Dermis blood vessel endothelial cell (primary cell): ENCODE results near the gene SOX6. TPM values are rescaled to one million over a fixed set of nuclear protein-coding genes. Genes with fewer than 3 reads are reported as not detected.
A peak's percentile ranks its signal among the peaks of the same experiment; 100 is the strongest.

ENCODE experiments used
- DNase-seq: peaks from one replicate; pipeline ENCODE4 v3.0.0; 2010
- total RNA-seq: library from RNA; depleted of rRNA; stranded (reverse); fragments of >200 nt; gene quantifications from 2 replicates; pipeline ENCODE4 v1.2.3, GENCODE V29; 2014

Gene SOX6
- total RNA-seq, 1 donor from 2014 or later: under 0.01 TPM

GRCh38 chr11:15985127-15985859, 371.1 kb downstream of the SOX6 start:
- DNase-seq: no peak

- DNase-seq: no peak
Measured at GRCh38 chr11:15981292-15981691, 375.1 kb downstream of the SOX6 start.

DNA sequence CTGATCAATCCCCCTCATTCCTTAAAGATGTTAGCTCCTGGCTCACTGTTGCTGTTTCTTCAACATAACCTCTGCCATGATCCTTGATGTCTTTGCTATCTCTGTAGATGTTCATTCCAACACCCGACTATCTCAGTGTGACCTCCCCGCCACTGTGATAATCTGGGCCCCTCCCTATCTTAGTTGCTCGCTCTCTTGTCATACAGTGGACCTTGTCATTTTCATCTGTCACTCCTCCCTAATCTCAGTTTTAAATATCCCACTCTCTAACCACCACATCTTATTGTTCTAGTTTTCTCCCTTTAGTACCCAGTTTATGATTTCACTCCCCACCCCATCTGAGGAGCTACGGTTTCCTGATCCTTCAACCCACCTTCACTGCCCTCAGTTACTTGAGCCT, 379.2 kb downstream of the SOX6 start:
- DNase-seq: no peak

- DNase-seq: no peak
Measured at GRCh38 chr11:15976433-15977045, 379.8 kb downstream of the SOX6 start.

DNA sequence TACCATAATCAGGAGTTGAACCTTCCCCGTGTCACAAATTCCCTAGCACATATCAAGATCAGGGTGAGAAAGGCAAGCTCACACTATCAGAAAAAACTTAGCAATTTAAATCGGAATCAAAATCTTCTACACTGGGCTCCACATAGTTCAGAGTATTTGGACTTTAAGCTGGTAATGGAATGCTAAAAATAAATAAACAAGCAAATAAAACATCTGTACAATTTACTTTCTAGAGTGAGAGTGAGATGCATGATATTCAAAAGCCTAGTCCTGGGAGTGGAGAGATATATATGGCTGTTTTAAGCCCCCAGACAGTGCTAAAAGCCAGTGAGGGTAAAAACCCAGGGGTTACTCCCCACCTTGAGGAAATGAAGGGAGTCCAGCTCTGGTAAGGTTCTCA, 380.6 kb downstream of the SOX6 start:
- DNase-seq: no peak

DNA sequence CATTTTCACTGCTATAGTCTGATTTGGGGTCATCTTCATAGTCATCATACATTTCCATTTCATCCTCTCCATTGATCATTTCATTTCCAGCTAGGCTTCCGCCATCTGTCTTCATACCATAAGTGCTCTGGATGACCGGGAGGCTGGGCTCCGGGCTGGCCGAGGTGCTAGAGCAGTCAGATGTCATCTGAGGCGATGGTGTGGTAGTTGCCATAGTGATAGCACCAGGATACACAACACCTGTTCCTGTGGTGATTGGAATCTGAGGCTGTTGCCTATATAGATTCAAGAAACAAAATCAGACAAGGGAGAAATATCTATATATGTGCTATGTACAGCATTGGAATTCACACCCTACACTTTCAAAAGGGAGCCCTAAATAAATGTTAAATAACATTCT, 383.5 kb downstream of the SOX6 start:
- no peak for DNase-seq

DNA sequence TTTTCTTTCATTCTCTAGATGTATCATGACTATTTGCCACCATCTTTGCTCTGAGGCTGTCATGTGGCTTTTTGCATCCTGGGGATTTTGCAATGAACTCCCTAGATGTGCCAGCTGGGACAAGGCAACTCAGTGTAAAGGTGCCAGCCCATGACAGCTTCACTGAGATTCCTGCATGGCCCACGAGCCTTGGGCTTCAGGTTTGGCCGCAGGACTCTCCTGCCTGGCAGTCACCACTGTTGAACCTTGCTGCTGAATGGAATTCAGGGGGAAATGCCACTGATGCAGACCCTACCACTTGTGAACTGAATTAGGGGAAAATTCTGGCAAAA, 385.2 kb downstream of the SOX6 start:
- DNase-seq: no peak

DNA sequence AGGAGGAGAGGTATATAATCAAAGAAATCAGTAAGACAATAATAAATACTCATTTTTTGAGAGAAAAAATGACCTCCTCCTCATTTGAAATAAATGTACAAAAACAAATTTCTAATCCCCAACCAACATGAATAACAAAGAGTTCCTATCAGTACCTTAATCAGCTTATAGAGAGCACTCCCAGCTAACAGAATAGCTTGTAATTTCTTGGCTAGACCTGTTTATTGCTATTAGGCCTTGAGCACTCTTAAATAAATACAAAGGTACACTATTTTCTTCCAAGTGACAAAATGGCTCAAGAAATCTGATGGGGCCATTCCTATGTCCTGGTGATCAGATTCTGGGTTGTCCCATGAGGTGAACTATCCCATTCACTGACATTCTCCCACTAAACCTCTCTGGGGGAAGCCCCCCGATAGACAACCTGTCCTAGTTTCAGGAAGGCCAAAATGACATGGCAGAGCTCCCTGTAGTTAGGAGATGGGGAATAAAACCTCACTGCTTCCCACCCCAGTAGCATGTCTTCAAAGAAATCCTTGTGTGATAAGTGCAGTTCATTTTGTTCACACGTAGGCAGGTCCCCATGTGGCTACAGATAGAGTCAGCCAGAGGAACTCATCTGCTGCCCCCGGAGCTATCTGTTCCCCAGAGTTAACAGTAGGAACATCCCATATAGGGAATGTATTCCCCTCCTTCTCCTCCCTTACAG, 385.7 kb downstream of the SOX6 start:
- DNase-seq: no peak

DNA sequence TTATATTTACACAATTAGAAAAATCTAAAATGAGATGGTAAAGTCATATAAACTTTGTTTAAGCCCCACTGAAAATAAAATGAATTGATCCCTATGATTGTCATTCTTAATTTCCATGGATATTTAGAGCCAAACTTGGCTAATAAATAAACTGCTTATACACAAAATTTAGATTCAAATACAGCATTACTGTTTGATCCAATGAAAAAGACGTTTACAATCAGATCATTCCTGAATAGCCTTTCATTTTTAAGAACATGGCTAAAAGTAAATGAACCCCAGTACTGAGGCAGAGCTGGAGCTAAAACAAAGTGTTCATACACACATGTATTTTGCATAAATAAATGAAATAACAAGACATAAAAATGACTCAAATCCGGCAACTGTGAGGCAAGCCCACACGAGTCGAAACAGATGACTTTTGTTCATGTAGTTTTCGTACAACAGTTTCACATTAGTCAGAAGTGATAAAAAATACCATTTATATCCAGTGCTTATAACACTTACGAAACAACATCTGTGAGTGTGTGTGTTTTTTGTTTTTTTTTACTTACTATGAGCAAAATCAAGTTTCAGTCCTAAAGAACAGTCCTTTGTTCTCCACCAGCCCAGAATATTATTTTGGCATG, 386.5 kb downstream of the SOX6 start:
- peak; percentile 9 for DNase-seq

- DNase-seq: peak; percentile 80
Measured at GRCh38 chr11:15969281-15969680, 387.1 kb downstream of the SOX6 start.

GRCh38 chr11:15968461-15969130, 387.8 kb downstream of the SOX6 start:
- peak; percentile 19 for DNase-seq

GRCh38 chr11:15967966-15968365, 388.4 kb downstream of the SOX6 start:
- peak; percentile 77 for DNase-seq

DNA sequence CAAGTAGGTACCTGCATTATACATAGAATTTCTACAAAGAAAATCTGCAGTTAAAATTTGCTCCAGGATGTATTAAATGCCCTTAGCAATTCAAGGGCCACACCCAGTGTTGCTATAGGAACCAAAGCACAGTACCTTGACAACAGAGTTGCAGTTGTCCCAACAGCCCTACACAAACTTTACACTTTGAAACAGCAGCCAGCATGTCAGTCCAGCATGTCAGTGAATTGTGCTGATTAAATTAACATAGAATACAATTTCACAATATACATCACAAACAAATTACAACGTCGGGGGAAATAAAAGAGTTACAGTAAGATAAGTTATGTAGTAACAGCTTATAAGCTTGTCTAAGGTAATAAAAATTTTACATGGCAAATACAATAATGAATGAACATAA, 389.2 kb downstream of the SOX6 start:
- peak; percentile 30 for DNase-seq

DNA sequence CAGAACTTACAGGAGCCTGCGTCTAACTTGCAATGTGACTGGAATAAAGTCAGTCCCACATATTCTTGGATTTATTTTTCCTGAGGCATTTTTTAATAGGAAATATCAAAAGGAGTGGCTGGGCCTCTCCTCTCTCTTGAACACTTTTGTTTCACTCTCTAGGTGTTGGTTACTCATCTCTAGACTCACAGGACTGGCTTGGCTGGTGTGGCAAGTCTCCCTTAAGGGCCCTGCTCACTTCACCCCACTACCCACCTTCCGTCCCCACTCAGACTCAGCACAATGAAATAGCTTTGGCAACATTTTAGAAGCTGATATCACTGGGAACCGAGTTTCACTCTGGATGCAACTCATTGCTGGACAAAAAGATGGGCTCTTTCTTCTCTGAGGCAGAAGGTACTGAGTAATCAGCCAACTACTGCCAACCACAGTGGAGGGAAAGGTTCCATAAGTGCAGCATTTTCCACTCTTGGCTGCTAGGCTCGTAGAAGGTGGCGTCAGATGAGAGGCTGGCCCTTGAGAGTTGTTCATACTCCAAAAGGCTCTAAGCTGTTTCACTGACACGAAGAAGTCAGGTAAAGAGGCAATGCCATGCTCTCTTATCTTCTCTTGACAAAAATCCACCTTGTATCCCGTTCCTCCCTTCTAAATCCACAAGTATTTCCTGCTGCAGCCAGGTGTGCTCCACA, 390.6 kb downstream of the SOX6 start:
- no peak for DNase-seq

- no peak for DNase-seq
Measured at GRCh38 chr11:15963266-15963665, 393.1 kb downstream of the SOX6 start.

- no peak for DNase-seq
Measured at GRCh38 chr11:15958910-15959309, 397.4 kb downstream of the SOX6 start.

- no peak for DNase-seq
Measured at GRCh38 chr11:15957234-15957633, 399.1 kb downstream of the SOX6 start.

DNA sequence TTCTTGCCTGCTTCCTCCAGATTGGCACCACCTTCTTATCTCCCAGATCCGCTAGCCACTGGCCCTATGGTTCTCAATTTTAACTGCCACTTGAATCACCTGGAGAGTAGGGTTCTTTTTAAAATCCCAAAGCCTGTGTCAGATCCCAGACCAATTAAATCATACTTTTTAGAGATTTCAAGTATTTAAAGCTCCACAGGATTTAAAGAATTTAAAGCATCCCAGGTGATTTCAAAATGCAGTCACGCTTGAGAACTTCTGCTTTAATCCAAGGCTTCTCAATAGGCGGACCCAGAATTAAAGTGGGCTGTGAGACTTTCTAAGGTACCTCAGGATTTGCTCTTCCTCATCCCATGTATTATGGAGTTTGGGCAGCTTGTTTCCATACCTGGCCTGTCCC, 400.0 kb downstream of the SOX6 start:
- DNase-seq: no peak

GRCh38 chr11:15955595-15955994, 400.8 kb downstream of the SOX6 start:
- no peak for DNase-seq

- DNase-seq: no peak
Measured at GRCh38 chr11:15947681-15948648, 408.4 kb downstream of the SOX6 start.

DNA sequence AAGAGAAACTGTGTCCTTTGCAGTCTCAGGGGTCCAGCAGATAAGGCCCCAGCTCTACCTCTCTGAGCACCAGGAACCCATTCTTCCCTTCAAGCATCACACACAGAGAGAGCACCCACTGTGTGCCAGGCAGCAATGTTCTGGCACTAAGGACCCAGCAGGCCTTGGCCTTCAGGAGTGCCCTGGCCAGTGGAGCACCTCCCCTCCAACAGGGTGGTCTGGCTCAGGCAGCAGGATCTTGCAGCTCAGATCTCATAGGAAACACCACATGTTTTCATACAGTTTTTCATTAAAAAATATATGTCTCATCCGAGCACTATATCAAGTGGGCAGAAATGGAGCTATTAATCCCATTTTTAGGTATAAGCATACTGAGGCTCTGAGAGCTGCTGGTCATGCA, 410.6 kb downstream of the SOX6 start:
- no peak for DNase-seq
